OCI-LY1 (cell line): ENCODE data around the gene ST8SIA6.

Source experiments
- H2AFZ ChIP-seq: fragments of 200-600 bp; sonication (generic), shearing (Covaris generic); 2 replicates; pipeline ENCODE4 v1.6.0; 2014; ENCODE audit warnings: antibody characterized with exemption, mild to moderate bottlenecking, low read length
- H3F3A ChIP-seq: fragments of 200-600 bp; sonication (generic), shearing (Covaris generic); 2 replicates; pipeline ENCODE4 v1.6.0; 2014; ENCODE audit warnings: mild to moderate bottlenecking, antibody characterized with exemption, low read length, moderate library complexity; ENCODE audit not compliant: insufficient read depth
- H3K27ac ChIP-seq: fragments of 200-600 bp; sonication (generic); 2 replicates; pipeline ENCODE4 v1.5.1; 2014; ENCODE audit warnings: low read length, mixed run types, mild to moderate bottlenecking, low read depth; ENCODE audit not compliant: poor library complexity, severe bottlenecking
- H3K27me3 ChIP-seq: fragments of 200-600 bp; sonication (generic); 2 replicates; pipeline ENCODE4 v1.6.0; 2014; ENCODE audit warnings: antibody characterized with exemption, mild to moderate bottlenecking, low read length, moderate library complexity; ENCODE audit not compliant: insufficient read depth
- H3K36me3 ChIP-seq: fragments of 200-600 bp; sonication (generic); 2 replicates; pipeline ENCODE4 v1.6.1; 2014; ENCODE audit warnings: mild to moderate bottlenecking, antibody characterized with exemption, low read length, moderate library complexity, mixed read lengths; ENCODE audit not compliant: insufficient read depth
- H3K4me1 ChIP-seq: fragments of 200-600 bp; sonication (generic); 2 replicates; pipeline ENCODE4 v1.5.1; 2014; ENCODE audit warnings: mild to moderate bottlenecking, low read length, moderate library complexity; ENCODE audit not compliant: insufficient read depth, severe bottlenecking
- H3K4me2 ChIP-seq: fragments of 200-600 bp; sonication (generic), shearing (Covaris generic); 2 replicates; pipeline ENCODE4 v1.6.1; 2014; ENCODE audit warnings: low read length
- H3K4me3 ChIP-seq: fragments of 200-600 bp; sonication (generic); 2 replicates; pipeline ENCODE4 v1.5.1; 2014; ENCODE audit warnings: low read length, low read depth, mild to moderate bottlenecking, mixed read lengths; ENCODE audit not compliant: poor library complexity, severe bottlenecking
- H3K79me2 ChIP-seq: fragments of 200-600 bp; shearing (Covaris generic); 2 replicates; pipeline ENCODE4 v1.6.1; 2016; ENCODE audit warnings: mixed run types, low read length, mixed read lengths; ENCODE audit not compliant: insufficient read depth
- H3K9ac ChIP-seq: fragments of 200-600 bp; sonication (generic), shearing (Covaris generic); 2 replicates; pipeline ENCODE4 v1.6.1; 2014; ENCODE audit warnings: mild to moderate bottlenecking, low read length, mixed read lengths
- H3K9me2 ChIP-seq: fragments of 200-600 bp; sonication (generic), shearing (Covaris generic); 2 replicates; pipeline ENCODE4 v1.6.1; 2014; ENCODE audit warnings: low read depth, mild to moderate bottlenecking, low read length, mixed read lengths
- H3K9me3 ChIP-seq: fragments of 200-600 bp; shearing (Covaris generic); 2 replicates; pipeline ENCODE4 v1.6.1; 2014; ENCODE audit warnings: low read length, mixed read lengths
- H4K20me1 ChIP-seq: fragments of 200-600 bp; sonication (generic), shearing (Covaris generic); 2 replicates; pipeline ENCODE4 v1.6.0; 2016; ENCODE audit warnings: mild to moderate bottlenecking, low read length; ENCODE audit not compliant: insufficient read depth
- EZH2 ChIP-seq: fragments of 200-600 bp; sonication (generic), shearing (Covaris generic); IDR thresholded peaks from 2 replicates; pipeline ENCODE4 v1.8.0; 2017; ENCODE audit warnings: borderline replicate concordance, mixed run types, mild to moderate bottlenecking, antibody characterized with exemption, low read length, moderate library complexity, mixed read lengths
- TF ChIP-seq, protein P1 (sequence below): fragments of 200-600 bp; sonication (generic), shearing (Covaris generic); IDR thresholded peaks from 2 replicates; pipeline ENCODE4 v1.5.1; 2017; ENCODE audit warnings: mild to moderate bottlenecking, antibody characterized with exemption, low read length, moderate library complexity, mixed read lengths

Gene ST8SIA6

GRCh38 chr10:17309435-17309834 is 145.0 kb downstream of the ST8SIA6 start:
- Histone ChIP-seq H2AFZ (no peak overlapping the region), H3K36me3 (no peaks in the 10 kb centered on the region), H4K20me1 (no peaks in the 10 kb centered on the region), H3K27ac (no peak overlapping the region), H3K4me3 (no peak overlapping the region), H3K4me1 (no peaks in the 10 kb centered on the region), H3K9me2 (no peaks in the 10 kb centered on the region), H3K4me2 (no peak overlapping the region), H3K9me3 (no peaks in the 10 kb centered on the region), H3K79me2 (no peaks in the 10 kb centered on the region), H3F3A (no peaks in the 10 kb centered on the region), H3K9ac (no peak overlapping the region), H3K27me3 (no peaks in the 10 kb centered on the region)
- TF ChIP-seq EZH2: no peak
- TF ChIP-seq, protein P1, sequence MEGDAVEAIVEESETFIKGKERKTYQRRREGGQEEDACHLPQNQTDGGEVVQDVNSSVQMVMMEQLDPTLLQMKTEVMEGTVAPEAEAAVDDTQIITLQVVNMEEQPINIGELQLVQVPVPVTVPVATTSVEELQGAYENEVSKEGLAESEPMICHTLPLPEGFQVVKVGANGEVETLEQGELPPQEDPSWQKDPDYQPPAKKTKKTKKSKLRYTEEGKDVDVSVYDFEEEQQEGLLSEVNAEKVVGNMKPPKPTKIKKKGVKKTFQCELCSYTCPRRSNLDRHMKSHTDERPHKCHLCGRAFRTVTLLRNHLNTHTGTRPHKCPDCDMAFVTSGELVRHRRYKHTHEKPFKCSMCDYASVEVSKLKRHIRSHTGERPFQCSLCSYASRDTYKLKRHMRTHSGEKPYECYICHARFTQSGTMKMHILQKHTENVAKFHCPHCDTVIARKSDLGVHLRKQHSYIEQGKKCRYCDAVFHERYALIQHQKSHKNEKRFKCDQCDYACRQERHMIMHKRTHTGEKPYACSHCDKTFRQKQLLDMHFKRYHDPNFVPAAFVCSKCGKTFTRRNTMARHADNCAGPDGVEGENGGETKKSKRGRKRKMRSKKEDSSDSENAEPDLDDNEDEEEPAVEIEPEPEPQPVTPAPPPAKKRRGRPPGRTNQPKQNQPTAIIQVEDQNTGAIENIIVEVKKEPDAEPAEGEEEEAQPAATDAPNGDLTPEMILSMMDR: no peak

GRCh38 chr10:17307123-17307522 is 147.3 kb downstream of the ST8SIA6 start:
- no peaks in the 10 kb centered on the region for H3K36me3 ChIP-seq
- H3K9me2 ChIP-seq: no peaks in the 10 kb centered on the region
- no peaks in the 10 kb centered on the region for H3K27me3 ChIP-seq
- H3K4me3 ChIP-seq: no peak overlapping the region
- no peak for TF ChIP-seq EZH2
- H3K79me2 ChIP-seq: no peaks in the 10 kb centered on the region
- no peaks in the 10 kb centered on the region for H4K20me1 ChIP-seq
- no peak overlapping the region for H3K27ac ChIP-seq
- no peaks in the 10 kb centered on the region for H3K9me3 ChIP-seq
- no peaks in the 10 kb centered on the region for H3F3A ChIP-seq
- H3K9ac ChIP-seq: no peak overlapping the region
- H3K4me2 ChIP-seq: no peak overlapping the region
- H2AFZ ChIP-seq: no peak overlapping the region
- no peaks in the 10 kb centered on the region for H3K4me1 ChIP-seq

DNA sequence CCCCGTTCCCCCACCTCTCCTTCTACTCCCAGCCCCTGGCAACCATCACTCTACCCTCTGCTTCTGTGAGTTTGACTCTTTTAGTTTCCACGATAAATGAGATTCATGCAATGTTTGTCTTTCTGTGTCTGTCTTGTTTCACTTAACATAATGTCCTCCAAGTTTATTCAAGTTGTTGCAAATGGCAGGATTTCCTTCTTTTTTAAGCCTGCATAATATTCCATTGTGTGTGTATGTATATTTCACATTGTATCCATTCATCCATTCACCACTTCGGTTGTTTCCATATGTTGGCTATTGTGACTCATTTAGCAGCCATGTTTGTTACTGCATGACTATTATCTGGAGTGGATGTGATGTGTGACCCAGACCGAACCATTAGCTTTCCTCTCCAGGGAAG is 162.0 kb downstream of the ST8SIA6 start:
- Histone ChIP-seq H3K4me3 (no peak overlapping the region), H3K27ac (no peak overlapping the region), H3K79me2 (no peaks in the 10 kb centered on the region), H3K4me2 (no peak overlapping the region), H3K9me3 (no peaks in the 10 kb centered on the region), H4K20me1 (no peaks in the 10 kb centered on the region), H3K9ac (no peak overlapping the region), H3K36me3 (no peaks in the 10 kb centered on the region), H3F3A (no peaks in the 10 kb centered on the region), H3K4me1 (no peaks in the 10 kb centered on the region), H2AFZ (no peak overlapping the region), H3K27me3 (no peaks in the 10 kb centered on the region), H3K9me2 (no peaks in the 10 kb centered on the region)
- no peak for TF ChIP-seq EZH2
- TF ChIP-seq, protein P1: no peak

DNA sequence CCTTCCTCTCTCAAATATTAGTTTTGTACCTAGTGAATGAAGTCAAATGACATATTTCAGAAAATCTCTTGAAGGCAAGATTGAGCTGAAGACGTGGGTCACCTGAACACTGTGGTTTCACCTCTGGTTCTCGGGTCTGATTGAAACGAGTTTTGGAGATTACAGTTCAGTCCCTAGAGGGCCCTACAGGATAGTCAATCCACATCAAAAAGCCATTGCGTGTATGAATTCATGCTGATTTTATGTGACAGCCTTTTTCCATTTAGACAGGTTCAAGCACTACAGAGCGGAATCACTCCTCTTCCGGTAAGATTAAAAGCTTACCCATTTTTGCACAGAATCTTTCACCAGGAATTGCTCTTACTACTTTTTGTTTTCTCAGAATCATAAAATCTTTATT is 164.2 kb downstream of the ST8SIA6 start:
- Histone ChIP-seq H3K9me3 (no peaks in the 10 kb centered on the region), H3K9me2 (no peaks in the 10 kb centered on the region), H3K4me1 (no peaks in the 10 kb centered on the region), H3K9ac (no peak overlapping the region), H3K79me2 (no peaks in the 10 kb centered on the region), H3K36me3 (no peaks in the 10 kb centered on the region), H3K27me3 (no peaks in the 10 kb centered on the region), H2AFZ (no peak overlapping the region), H3K27ac (no peak overlapping the region), H3K4me2 (no peak overlapping the region), H3F3A (no peaks in the 10 kb centered on the region), H4K20me1 (no peaks in the 10 kb centered on the region), H3K4me3 (no peak overlapping the region)
- TF ChIP-seq, protein P1: peak; percentile 36; the same call in 1 of the 2 replicates
- no peak for TF ChIP-seq EZH2
